Naive thymus-derived CD8-positive, alpha-beta T cell (primary cell): ENCODE data around the gene ADGRD1. TPM values are rescaled to one million over a fixed set of nuclear protein-coding genes. Genes with fewer than 3 reads are reported as not detected.

Experiments
- ATAC-seq, 2 donors: fragments of 150-1000 bp; cut with Tn5 transposase in 1 of 2; sonication (Bioruptor Pico), chemical (Tn5 transposase) in 1 of 2; 1 replicate in 1 of 2; 2 replicates in 1 of 2; pipeline ENCODE4 v1.10.0; 2021; ENCODE audit warnings: mild to moderate bottlenecking in 2 of 2, moderate library complexity in 2 of 2
- POLR2A ChIA-PET: fragments of 350-600 bp; sonication (Branson Sonifier 250); formaldehyde crosslinking; loops from one replicate; lab custom pipeline; 2021; ENCODE audit warnings: antibody characterized with exemption; lab: Charles Lee
- DNase-seq, 10 donors: peaks; one replicate each; pipeline versions ENCODE4 v3.0.0 to v3.0.0-alpha.2; 2020 to 2022
- H3K27ac Mint-ChIP-seq, 10 donors: one replicate each; pipeline ENCODE4 v1.8.0; 2020 to 2022; ENCODE audit warnings: mild to moderate bottlenecking in 10 of 10, mixed read lengths in 10 of 10, moderate library complexity in 4 of 10, inconsistent platforms in 1 of 10
- H3K27me3 Mint-ChIP-seq, 5 donors: one replicate each; pipeline ENCODE4 v1.8.0; 2021 to 2022; ENCODE audit warnings: mixed read lengths in 5 of 5
- H3K36me3 Mint-ChIP-seq, 3 donors: one replicate each; pipeline ENCODE4 v1.8.0; 2020 to 2022; ENCODE audit warnings: mixed read lengths in 3 of 3, mild to moderate bottlenecking in 2 of 3, inconsistent platforms in 1 of 3
- H3K4me1 Mint-ChIP-seq, 4 donors: one replicate each; pipeline ENCODE4 v1.8.0; 2021 to 2022; ENCODE audit warnings: mixed read lengths in 4 of 4
- H3K4me3 Mint-ChIP-seq, 10 donors: one replicate each; pipeline ENCODE4 v1.8.0; 2020 to 2022; ENCODE audit warnings: mild to moderate bottlenecking in 10 of 10, mixed read lengths in 10 of 10, moderate library complexity in 6 of 10, inconsistent platforms in 1 of 10
- H3K9me3 Mint-ChIP-seq, 9 donors: one replicate each; pipeline ENCODE4 v1.8.0; 2020 to 2022; ENCODE audit warnings: mixed read lengths in 9 of 9, mild to moderate bottlenecking in 3 of 9, inconsistent platforms in 1 of 9, moderate library complexity in 1 of 9
- polyA plus RNA-seq, 3 donors: library from polyadenylated mRNA; unstranded; fragments of 300-500 nt; fragmentation: Illumina TruSeq; gene quantifications; one replicate each; pipeline ENCODE4 v1.2.3, GENCODE V29; 2021
- total RNA-seq, 8 experiments: library from RNA in 2 of 8; stranded (reverse) in 2 of 8; gene quantifications; one replicate each; pipeline ENCODE4 v1.2.3 and lab custom pipeline; 2021 to 2026

The ADGRD1 gene
- total and polyA plus RNA-seq, 5 experiments from 2014 or later = 0.20 to 0.36 (median 0.34) TPM; not detected in 2

DNA sequence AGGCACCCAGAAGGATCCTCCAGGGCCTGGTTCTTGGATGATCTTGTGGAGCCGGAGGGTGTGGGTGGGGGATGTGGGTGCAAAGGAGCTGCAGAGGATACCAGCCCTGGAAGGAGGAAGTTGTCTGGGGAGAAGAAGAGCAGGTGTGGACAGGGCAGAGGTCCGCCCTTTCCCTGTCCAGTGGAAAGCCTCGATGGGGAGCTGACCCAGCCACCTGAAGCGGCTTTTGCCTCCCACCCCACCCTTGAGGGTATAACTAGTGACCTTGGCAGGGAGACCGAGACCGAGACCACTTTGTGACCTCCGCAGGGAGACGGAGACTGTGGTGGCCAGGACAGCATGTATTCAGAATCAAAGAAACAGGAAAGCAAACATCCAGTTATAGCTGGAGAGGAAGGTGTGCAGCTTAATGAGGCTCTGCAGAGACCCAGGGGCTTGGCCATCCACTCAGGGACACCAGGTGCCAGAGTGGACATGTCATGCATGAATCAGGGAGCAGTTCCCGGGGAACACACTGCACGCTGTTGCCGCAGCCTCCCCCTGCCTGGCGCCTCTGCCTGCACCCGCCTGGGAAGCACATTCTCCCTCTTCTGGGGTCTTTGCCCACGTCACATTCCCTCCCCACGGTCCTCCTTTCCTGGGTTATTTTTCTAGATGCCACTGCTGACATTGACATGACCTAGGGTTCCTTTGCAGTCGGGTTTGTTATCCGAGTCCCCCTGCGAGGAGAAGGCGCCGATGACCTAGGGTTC is 87.7 kb downstream of the ADGRD1 start:
- POLR2A ChIA-PET = no interaction called here
- no peak for ATAC-seq
- H3K9me3 Mint-ChIP-seq = peaks cover 0 to 9% (median 0%) of the 10 kb centered on the region in 9 donors
- H3K4me1 Mint-ChIP-seq = peaks cover 0 to 2% (median 0%) of the 10 kb centered on the region in 4 donors
- no peaks in the 10 kb centered on the region for H3K36me3 Mint-ChIP-seq
- no peak for DNase-seq
- peak overlapping the region in 1 of 10 donors; percentile 45 for H3K27ac Mint-ChIP-seq
- H3K27me3 Mint-ChIP-seq = peaks cover 0 to 3% (median 0%) of the 10 kb centered on the region in 5 donors
- H3K4me3 Mint-ChIP-seq = no peak overlapping the region

DNA sequence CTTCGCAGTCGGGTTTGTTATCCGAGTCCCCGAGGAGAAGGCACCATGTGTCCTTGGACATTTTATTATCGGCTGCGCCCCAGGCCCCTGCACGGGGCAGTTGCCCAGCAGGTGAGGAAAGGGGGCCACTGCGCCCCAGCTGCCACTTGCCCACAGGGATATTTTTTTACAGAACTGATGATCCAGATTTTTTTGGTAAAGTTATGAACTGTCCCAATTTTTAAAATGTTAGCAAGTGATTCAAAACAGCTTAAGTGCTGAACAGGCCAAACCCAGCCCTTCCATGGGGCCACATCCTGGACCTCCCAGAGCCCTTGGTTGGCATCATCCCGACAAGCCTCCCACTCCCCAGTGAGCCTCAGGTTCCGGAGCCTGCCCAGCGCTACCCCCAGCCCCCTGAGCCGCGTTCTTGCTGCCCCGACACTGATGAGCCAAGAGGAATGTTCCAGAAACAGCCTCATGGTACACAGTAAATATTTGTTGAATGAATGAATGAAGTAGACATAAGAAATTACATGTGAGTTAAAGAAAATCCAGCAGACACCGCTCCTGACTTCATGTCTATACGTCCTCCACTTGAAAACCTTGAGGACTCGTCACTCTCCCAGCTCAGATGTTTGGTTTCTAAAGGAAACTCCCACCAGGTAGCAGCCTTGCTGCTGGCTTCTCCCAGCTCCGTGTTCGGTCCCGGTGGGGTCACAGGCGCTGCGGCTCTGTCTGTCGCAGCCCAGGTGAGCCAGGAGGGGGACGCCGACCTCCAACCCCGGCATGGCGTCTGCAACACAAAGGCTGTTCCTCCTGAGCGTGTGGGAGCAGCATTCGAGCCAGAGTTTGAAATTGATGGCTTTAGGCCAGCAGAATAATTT is 88.5 kb downstream of the ADGRD1 start:
- DNase-seq (no peak), ATAC-seq (no peak)
- peaks cover 0 to 2% (median under 1%) of the 10 kb centered on the region in 4 donors for H3K4me1 Mint-ChIP-seq
- H3K27me3 Mint-ChIP-seq = peaks cover 0 to 3% (median 0%) of the 10 kb centered on the region in 5 donors
- POLR2A ChIA-PET = no interaction called here
- no peak overlapping the region for H3K27ac Mint-ChIP-seq
- H3K4me3 Mint-ChIP-seq = no peak overlapping the region
- no peaks in the 10 kb centered on the region for H3K36me3 Mint-ChIP-seq
- H3K9me3 Mint-ChIP-seq = peaks cover 0 to 9% (median 0%) of the 10 kb centered on the region in 9 donors

DNA sequence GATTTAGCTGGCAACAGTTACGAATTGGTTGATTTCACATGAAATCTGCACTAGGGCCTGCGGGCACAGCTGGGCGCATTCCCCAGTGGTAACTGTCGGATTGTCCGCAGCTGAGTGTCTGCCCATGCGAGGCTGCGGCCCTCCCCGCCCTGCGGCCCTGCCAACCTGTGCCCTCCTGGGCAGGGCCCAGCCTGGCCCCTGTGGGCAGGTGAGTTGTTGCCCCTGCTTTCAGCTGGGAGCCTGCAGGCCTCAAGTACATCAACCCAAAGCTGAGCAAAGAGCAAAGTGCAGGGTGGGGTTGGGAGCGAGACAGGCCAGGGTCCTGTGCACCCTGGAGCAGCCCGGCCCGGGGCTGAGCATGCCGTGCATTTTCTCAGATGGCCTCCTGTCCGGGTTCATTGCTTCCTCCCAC is 89.1 kb downstream of the ADGRD1 start:
- no peak overlapping the region for H3K4me3 Mint-ChIP-seq
- H3K36me3 Mint-ChIP-seq = no peaks in the 10 kb centered on the region
- ATAC-seq = no peak
- peaks cover 0 to 3% (median under 1%) of the 10 kb centered on the region in 4 donors for H3K4me1 Mint-ChIP-seq
- DNase-seq = no peak
- peaks cover 0 to 3% (median 0%) of the 10 kb centered on the region in 5 donors for H3K27me3 Mint-ChIP-seq
- POLR2A ChIA-PET = no interaction called here
- no peak overlapping the region for H3K27ac Mint-ChIP-seq
- H3K9me3 Mint-ChIP-seq = peaks cover 0 to 4% (median 0%) of the 10 kb centered on the region in 9 donors

DNA sequence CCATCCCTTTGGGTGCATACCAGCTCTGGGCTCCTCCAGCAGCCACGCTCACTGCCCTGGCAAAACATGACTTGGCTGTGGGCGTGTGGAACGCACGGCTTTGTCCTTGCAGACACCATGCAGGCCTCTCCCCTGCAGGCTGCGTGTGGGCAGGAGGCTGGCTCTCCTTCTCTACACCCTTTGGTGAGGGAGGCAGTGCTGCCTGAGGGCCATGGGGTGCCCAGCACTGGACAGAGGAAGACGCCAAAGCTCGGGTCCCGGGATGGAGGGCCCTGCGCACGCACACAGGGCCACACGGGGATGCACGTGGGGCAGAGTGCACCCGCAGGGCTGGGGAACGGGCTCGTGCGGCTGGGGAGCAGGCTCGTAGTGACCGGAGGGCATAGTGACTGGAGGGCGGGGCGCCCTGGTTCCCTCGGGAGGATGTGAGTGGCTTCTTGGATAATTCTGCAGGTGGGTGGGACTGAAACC is 89.7 kb downstream of the ADGRD1 start:
- H3K4me1 Mint-ChIP-seq = peaks cover 0 to 3% (median under 1%) of the 10 kb centered on the region in 4 donors
- POLR2A ChIA-PET = no interaction called here
- no peaks in the 10 kb centered on the region for H3K36me3 Mint-ChIP-seq
- no peak overlapping the region for H3K27ac Mint-ChIP-seq
- peaks cover 0 to 3% (median 0%) of the 10 kb centered on the region in 5 donors for H3K27me3 Mint-ChIP-seq
- DNase-seq (no peak), ATAC-seq (no peak)
- H3K4me3 Mint-ChIP-seq = peak overlapping the region in 1 of 10 donors; percentile 60
- H3K9me3 Mint-ChIP-seq = no peaks in the 10 kb centered on the region

DNA sequence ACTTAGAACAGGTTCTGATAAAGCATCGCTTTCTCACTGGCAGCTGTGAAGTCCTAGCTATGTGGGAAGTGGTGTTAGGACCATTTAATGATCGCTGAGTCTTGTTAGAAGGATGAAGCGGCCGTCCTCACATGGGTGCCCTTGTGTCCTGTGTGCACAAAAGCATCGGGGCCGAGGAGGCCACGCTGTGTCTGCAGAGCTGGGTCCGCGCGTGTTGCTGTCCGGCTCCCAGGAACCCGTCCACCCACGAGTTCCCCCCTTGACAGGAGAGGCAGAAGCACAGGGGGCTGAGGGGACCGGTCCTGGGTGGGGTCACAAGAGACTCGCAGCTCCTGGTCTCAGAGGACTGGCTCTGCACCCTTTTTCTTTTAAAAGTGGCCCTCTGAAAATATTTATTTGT is 90.4 kb downstream of the ADGRD1 start:
- Mint-ChIP-seq H3K4me3 (peak overlapping the region in 1 of 10 donors; percentile 26), H3K27ac (no peak overlapping the region), H3K4me1 (peaks cover 0 to 3% (median under 1%) of the 10 kb centered on the region in 4 donors), H3K9me3 (no peaks in the 10 kb centered on the region), H3K27me3 (peaks cover 0 to 7% (median 0%) of the 10 kb centered on the region in 5 donors), H3K36me3 (no peaks in the 10 kb centered on the region)
- no peak for ATAC-seq
- POLR2A ChIA-PET = no interaction called here
- DNase-seq = no peak

DNA sequence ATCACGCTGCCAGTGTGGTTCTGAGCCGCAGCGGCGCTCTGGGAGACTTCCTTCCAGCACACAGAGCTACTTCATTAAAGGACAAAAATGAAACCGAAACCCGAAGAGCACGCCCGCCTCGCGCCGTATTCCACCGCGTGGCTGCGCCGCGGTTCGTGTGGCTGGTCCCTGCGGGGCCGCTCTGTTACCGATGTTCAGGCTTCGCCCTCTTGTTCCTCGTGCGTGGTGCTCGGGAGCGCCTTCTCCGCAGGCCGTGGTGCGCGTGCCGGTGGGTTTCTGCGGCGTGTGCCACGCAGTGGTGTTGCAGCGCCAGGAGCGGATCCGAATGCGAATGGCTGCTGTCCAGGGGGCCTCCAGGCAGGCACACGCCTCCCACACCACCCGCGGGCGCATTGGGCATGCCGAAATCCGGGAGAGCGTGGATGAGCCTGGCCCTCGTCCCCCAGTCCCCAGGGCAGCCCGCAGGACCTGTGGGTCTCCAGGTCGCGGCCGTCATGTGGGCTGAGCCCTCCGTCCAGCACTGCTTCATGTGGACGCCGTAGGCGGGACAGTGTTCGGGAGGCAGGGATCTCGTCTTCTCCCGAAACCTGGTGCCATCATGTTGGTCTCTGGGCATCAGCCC is 91.2 kb downstream of the ADGRD1 start:
- no peaks in the 10 kb centered on the region for H3K9me3 Mint-ChIP-seq
- peaks cover 0 to 10% (median 0%) of the 10 kb centered on the region in 5 donors for H3K27me3 Mint-ChIP-seq
- H3K27ac Mint-ChIP-seq = peak overlapping the region in 1 of 10 donors; percentile 74
- no peaks in the 10 kb centered on the region for H3K36me3 Mint-ChIP-seq
- peaks cover 0 to 3% (median under 1%) of the 10 kb centered on the region in 4 donors for H3K4me1 Mint-ChIP-seq
- ATAC-seq = no peak
- POLR2A ChIA-PET = no interaction called here
- peak in 2 of 10 donors; percentile 16 to 34 for DNase-seq
- H3K4me3 Mint-ChIP-seq = peak overlapping the region in 2 of 10 donors; percentile 4 to 47

DNA sequence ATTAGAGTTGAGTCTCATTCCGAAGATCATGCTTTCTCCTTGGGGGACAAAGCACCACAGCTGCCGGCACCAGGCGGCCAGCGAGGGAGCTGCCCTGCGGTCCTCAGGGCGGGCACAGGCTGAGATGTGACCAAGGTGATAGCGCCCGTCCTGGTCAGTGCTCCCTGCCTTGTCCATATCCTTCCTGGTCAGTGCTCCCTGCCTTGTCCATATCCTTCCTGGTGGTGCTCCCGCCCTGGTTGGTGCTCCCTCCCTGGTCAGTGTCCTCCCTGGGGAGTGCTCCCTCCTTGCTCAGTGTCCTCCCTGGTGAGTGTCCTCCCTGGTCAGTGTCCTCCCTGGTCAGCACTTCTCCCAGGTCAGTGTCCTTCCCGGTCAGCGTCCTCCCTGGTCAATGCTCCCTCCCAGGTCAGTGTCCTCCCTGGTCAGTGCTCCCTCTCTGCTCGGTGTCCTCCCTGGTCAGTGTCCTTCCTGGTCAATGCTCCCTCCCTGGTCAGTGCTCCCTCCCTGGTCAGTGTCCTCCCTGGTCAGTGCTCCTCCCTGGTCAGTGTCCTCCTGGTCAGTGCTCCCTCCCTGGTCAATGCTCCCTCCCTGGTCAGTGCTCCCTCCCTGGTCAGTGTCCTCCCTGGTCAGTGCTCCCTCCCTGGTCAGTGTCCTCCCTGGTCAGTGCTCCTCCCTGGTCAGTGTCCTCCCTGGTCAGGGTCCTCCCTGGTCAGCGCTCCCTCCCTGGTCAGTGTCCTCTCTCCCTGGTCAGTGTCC is 92.2 kb downstream of the ADGRD1 start:
- Mint-ChIP-seq H3K9me3 (no peaks in the 10 kb centered on the region), H3K27ac (peak overlapping the region in 1 of 10 donors; percentile 56), H3K4me1 (peaks cover 0 to 3% (median under 1%) of the 10 kb centered on the region in 4 donors), H3K27me3 (peaks cover 0 to 10% (median 0%) of the 10 kb centered on the region in 5 donors), H3K4me3 (no peak overlapping the region), H3K36me3 (no peaks in the 10 kb centered on the region)
- DNase-seq (no peak), ATAC-seq (no peak)
- POLR2A ChIA-PET = no interaction called here

DNA sequence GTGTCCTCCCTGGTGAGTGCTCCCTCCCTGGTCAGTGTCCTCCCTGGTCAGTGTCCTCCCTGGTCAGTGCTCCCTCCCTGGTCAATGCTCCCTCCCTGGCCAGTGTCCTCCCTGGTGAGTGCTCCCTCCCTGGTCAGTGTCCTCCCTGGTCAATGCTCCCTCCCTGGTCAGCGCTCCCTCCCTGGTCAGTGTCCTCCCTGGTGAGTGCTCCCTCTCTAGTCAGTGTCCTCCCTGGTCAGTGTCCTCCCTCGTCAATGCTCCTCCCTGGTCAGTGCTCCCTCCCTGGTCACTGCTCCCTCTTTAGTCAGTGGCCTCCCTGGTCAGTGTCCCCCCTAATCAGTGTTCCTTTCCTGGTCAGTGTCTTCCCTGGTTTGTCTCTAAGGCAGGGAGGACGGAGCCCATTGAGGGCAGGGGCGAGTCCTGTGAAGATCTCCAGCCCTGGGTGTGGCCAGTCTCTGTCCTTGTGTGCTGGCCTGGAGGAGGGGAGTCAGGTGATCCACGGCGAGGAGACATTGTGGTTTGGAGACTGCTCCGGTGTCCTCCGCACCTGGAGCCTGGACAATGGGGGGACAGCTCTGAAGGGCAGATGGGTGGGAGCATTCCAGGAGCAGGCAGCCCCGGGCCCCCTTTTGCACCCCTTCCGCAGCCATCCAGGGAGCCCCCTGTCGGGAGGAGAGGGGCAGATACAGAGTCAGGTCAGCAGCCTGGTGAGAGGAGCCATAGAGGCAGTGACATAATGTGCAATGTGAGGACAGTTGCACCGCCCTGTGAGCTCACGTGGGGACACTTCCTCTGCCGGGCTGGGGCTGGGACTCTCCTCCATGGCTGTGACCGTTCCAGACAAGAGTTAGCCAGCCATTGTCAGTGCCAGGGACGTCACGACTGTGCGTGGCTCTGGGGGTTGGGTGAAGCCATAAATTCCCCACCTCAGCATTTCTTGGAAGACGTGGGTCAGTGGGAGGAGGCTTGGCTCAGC is 93.4 kb downstream of the ADGRD1 start:
- Mint-ChIP-seq H3K4me3 (peak overlapping the region in 1 of 10 donors; percentile 24), H3K27ac (peak overlapping the region in 1 of 10 donors; percentile 91), H3K4me1 (peaks cover 0 to 3% (median under 1%) of the 10 kb centered on the region in 4 donors), H3K27me3 (peaks cover 0 to 10% (median 0%) of the 10 kb centered on the region in 5 donors), H3K36me3 (no peaks in the 10 kb centered on the region), H3K9me3 (no peaks in the 10 kb centered on the region)
- POLR2A ChIA-PET = no interaction called here
- DNase-seq (no peak), ATAC-seq (no peak)

DNA sequence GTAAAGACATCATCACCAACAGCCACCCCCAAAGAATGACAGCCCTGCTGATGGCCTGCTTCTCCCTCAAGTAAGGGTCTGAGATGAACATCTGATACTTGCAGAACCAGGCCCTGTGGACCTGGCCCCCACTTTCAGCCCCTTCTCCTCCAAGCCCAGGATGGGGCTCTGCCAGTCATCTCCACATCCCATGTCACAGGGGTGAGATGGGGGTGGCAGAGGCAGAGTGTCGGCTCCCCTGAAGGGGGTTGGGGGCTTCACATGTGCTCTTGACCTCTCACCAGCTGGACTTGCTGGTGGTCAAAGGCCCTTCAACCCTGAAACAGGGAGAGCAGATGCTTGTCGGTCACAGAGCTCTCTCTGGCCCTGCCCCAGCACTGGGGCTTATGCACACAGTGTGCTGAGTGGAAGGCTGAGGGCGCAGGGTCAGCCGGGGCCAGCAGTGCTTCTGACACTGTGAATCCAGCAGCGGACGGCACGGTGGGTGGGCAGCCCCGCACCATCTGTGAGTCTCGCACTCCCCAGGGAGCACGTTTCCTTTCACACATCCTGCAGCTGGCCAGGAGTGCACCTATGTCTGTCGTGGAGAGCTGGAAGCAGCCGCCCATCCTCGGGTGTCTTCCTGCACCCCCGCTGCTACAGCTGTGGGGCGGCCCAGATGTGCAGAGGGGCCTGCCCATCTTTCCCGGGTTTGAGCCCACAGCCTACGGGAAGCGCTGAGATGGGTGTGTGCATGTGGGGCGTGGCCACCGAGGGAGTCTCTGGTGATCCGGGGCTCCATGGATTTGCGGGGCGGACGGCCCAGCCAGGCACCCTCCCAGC is 94.3 kb downstream of the ADGRD1 start:
- POLR2A ChIA-PET = no interaction called here
- no peaks in the 10 kb centered on the region for H3K36me3 Mint-ChIP-seq
- no peak overlapping the region for H3K27ac Mint-ChIP-seq
- peak in 1 of 10 donors; percentile 55 for DNase-seq
- H3K27me3 Mint-ChIP-seq = peaks cover 0 to 10% (median 0%) of the 10 kb centered on the region in 5 donors
- H3K4me3 Mint-ChIP-seq = no peak overlapping the region
- H3K4me1 Mint-ChIP-seq = peaks cover 0 to 3% (median under 1%) of the 10 kb centered on the region in 4 donors
- no peak for ATAC-seq
- no peaks in the 10 kb centered on the region for H3K9me3 Mint-ChIP-seq

DNA sequence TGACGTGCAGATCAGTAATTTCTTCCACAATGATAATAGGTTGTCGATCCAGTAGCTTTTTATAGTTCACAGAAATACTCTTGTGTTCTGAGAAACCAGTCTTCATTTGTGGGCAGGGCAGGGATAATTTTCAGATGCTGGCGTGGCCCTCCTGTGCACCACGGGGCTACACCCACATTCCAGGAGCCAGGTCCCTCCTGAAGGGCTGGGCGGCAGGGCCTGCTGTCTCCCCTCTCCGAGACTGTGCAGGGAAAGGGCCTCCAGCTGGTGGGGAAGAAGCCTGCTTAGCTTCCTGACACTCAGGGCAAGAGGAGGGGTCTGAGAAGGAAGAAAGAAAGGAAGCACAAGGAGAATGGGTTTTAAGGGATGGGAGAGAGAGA is 94.9 kb downstream of the ADGRD1 start:
- no peak for ATAC-seq
- POLR2A ChIA-PET = no interaction called here
- H3K27me3 Mint-ChIP-seq = peaks cover 0 to 10% (median 0%) of the 10 kb centered on the region in 5 donors

More for the DNA sequence above, 94.9 kb downstream of the ADGRD1 start:
- Mint-ChIP-seq H3K27ac (no peak overlapping the region), H3K36me3 (no peaks in the 10 kb centered on the region), H3K4me3 (no peak overlapping the region), H3K9me3 (no peaks in the 10 kb centered on the region), H3K4me1 (peaks cover 0 to 3% (median under 1%) of the 10 kb centered on the region in 4 donors)
- DNase-seq = no peak
